Measurements from ENCODE around the gene ZP3. TPM values are rescaled to one million over a fixed set of nuclear protein-coding genes. Genes with fewer than 3 reads are reported as not detected.

Gene ZP3
- total and polyA plus RNA-seq, 2 of the 13 experiments (the other 11 are each of a cell fraction or from before 2014, with no cell fraction given): not detected

DNA sequence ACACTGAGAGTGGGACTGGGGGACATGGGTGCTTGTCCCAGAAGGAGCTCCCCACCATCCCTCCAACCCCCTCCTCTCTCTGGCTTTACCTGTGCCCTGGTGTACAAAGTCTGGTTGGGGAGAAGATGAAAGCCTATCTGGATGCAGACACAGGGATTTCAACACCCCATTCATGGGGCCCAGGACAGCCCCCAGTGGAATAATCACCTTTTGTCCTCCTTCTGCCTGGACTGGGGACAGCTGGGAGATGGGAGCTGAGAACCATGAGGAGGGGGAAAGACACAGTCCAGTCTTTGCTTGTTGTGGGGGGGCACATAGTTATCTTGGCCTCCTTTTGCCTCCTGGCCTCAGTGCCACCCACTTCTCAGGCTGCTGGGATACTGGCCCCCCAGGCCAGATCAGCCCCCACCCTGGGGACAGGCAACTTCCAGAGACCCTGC lies 16.6 kb upstream of the ZP3 start (continued):
- peak; percentile 55; the same call in 1 of the 2 replicates for TF ChIP-seq ZNF281 (CRISPR knock-in tag; IDR thresholded peaks at IDR 0.05; ENCODE audit: borderline replicate concordance)
- 0 out of 2 replicates have a peak, but pooled peaks have one; percentile 2 for TF ChIP-seq ZBTB3 (CRISPR knock-in tag; IDR thresholded peaks at IDR 0.05; ENCODE audit: borderline replicate concordance, low read depth)
- peak; percentile 42; the same call in 1 of the 2 replicates for TF ChIP-seq HDAC2 (CRISPR knock-in tag; IDR thresholded peaks at IDR 0.05)
- peak; percentile 70; the same call in 1 of the 2 replicates for TF ChIP-seq TBX2 (CRISPR knock-in tag; IDR thresholded peaks at IDR 0.05; ENCODE audit: borderline replicate concordance)
- peak; percentile 90 for TF ChIP-seq HNF4G (IDR thresholded peaks at IDR 0.05; ENCODE audit: borderline replicate concordance, low read depth, low read length)
- 0 out of 2 replicates have a peak, but pooled peaks have one; percentile 10 for TF ChIP-seq HNF4G (CRISPR knock-in tag; IDR thresholded peaks at IDR 0.05; ENCODE audit: borderline replicate concordance, low read depth)
- peak; percentile 62; the same call in 1 of the 2 replicates for TF ChIP-seq KDM6A (CRISPR knock-in tag; IDR thresholded peaks at IDR 0.05; ENCODE audit: low read depth)
- TF ChIP-seq ZEB1 (IDR thresholded peaks at IDR 0.05; ENCODE audit: insufficient replicate concordance, low read depth): peak; percentile 80
- peak; percentile 86 for TF ChIP-seq SOX5 (CRISPR knock-in tag; IDR thresholded peaks at IDR 0.05; ENCODE audit: borderline replicate concordance)
- peak; percentile 71 for TF ChIP-seq CEBPG (CRISPR knock-in tag; IDR thresholded peaks at IDR 0.05)
- TF ChIP-seq ARID5B (CRISPR knock-in tag; IDR thresholded peaks at IDR 0.05): peak; percentile 43; the same call in 1 of the 2 replicates
- peak; percentile 29 for TF ChIP-seq SAP130 (CRISPR knock-in tag; IDR thresholded peaks at IDR 0.05; ENCODE audit: low read depth)
- TF ChIP-seq TRIM24 (CRISPR knock-in tag; IDR thresholded peaks at IDR 0.05): peak; percentile 20; the same call in 1 of the 2 replicates
- no peak for TF ChIP-seq ZKSCAN5 (CRISPR knock-in tag; IDR thresholded peaks at IDR 0.05)
- no peak for TF ChIP-seq TGIF2 (CRISPR knock-in tag; IDR thresholded peaks at IDR 0.05)
- TF ChIP-seq ISL2 (CRISPR knock-in tag; IDR thresholded peaks at IDR 0.05): peak; percentile 50; the same call in 1 of the 2 replicates
- TF ChIP-seq, protein P1, sequence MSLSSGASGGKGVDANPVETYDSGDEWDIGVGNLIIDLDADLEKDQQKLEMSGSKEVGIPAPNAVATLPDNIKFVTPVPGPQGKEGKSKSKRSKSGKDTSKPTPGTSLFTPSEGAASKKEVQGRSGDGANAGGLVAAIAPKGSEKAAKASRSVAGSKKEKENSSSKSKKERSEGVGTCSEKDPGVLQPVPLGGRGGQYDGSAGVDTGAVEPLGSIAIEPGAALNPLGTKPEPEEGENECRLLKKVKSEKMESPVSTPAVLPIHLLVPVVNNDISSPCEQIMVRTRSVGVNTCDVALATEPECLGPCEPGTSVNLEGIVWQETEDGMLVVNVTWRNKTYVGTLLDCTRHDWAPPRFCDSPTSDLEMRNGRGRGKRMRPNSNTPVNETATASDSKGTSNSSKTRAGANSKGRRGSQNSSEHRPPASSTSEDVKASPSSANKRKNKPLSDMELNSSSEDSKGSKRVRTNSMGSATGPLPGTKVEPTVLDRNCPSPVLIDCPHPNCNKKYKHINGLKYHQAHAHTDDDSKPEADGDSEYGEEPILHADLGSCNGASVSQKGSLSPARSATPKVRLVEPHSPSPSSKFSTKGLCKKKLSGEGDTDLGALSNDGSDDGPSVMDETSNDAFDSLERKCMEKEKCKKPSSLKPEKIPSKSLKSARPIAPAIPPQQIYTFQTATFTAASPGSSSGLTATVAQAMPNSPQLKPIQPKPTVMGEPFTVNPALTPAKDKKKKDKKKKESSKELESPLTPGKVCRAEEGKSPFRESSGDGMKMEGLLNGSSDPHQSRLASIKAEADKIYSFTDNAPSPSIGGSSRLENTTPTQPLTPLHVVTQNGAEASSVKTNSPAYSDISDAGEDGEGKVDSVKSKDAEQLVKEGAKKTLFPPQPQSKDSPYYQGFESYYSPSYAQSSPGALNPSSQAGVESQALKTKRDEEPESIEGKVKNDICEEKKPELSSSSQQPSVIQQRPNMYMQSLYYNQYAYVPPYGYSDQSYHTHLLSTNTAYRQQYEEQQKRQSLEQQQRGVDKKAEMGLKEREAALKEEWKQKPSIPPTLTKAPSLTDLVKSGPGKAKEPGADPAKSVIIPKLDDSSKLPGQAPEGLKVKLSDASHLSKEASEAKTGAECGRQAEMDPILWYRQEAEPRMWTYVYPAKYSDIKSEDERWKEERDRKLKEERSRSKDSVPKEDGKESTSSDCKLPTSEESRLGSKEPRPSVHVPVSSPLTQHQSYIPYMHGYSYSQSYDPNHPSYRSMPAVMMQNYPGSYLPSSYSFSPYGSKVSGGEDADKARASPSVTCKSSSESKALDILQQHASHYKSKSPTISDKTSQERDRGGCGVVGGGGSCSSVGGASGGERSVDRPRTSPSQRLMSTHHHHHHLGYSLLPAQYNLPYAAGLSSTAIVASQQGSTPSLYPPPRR (CRISPR knock-in tag; IDR thresholded peaks at IDR 0.05; ENCODE audit: borderline replicate concordance): peak; percentile 55; the same call in 1 of the 2 replicates
- no peak for TF ChIP-seq MTA3 (CRISPR knock-in tag; IDR thresholded peaks at IDR 0.05)
- peak; percentile 85 for TF ChIP-seq SRSF1 (optimal IDR thresholded peaks at IDR 0.05; ENCODE audit: low read depth, low read length)
- TF ChIP-seq ZNF644 (CRISPR knock-in tag; IDR thresholded peaks at IDR 0.05; ENCODE audit: low read depth): peak; percentile 41; the same call in 1 of the 2 replicates
